Fibroblast of skin of right biceps (primary cell): Measurements from ENCODE around the gene VAV2.

Experiments used
- DNase-seq: peaks from one replicate; pipeline ENCODE4 v3.0.0-alpha.2; 2013

Gene VAV2

GRCh38 chr9:133810556-133811195 is 181.4 kb downstream of the VAV2 start:
- DNase-seq: no peak

- DNase-seq: no peak
These were observed 182.8 kb downstream of the VAV2 start for GRCh38 chr9:133809335-133809734.

- no peak for DNase-seq
These were observed 184.3 kb downstream of the VAV2 start for GRCh38 chr9:133807818-133808217.

GRCh38 chr9:133807037-133807436 is 185.1 kb downstream of the VAV2 start:
- DNase-seq: no peak

- DNase-seq: no peak
These were observed 185.5 kb downstream of the VAV2 start for GRCh38 chr9:133806623-133807010.

GRCh38 chr9:133805876-133806622 is 186.1 kb downstream of the VAV2 start:
- no peak for DNase-seq

- DNase-seq: no peak
These were observed 187.9 kb downstream of the VAV2 start for GRCh38 chr9:133804199-133804598.

- DNase-seq: no peak
These were observed 188.4 kb downstream of the VAV2 start for GRCh38 chr9:133803745-133804144.

GRCh38 chr9:133803028-133803585 is 189.0 kb downstream of the VAV2 start:
- peak; percentile 17 for DNase-seq

- no peak for DNase-seq
These were observed 190.4 kb downstream of the VAV2 start for GRCh38 chr9:133801739-133802138.

GRCh38 chr9:133800266-133800665 is 191.9 kb downstream of the VAV2 start:
- no peak for DNase-seq

GRCh38 chr9:133799716-133800115 is 192.4 kb downstream of the VAV2 start:
- DNase-seq: no peak

- no peak for DNase-seq
These were observed 193.0 kb downstream of the VAV2 start for GRCh38 chr9:133799106-133799505.

- DNase-seq: no peak
These were observed 194.0 kb downstream of the VAV2 start for GRCh38 chr9:133798160-133798559.

GRCh38 chr9:133797406-133798105 is 194.6 kb downstream of the VAV2 start:
- DNase-seq: no peak

- no peak for DNase-seq
These were observed 195.6 kb downstream of the VAV2 start for GRCh38 chr9:133796562-133796961.

- DNase-seq: no peak
These were observed 197.1 kb downstream of the VAV2 start for GRCh38 chr9:133795049-133795448.

GRCh38 chr9:133794016-133794760 is 197.9 kb downstream of the VAV2 start:
- no peak for DNase-seq

- no peak for DNase-seq
These were observed 198.7 kb downstream of the VAV2 start for GRCh38 chr9:133793471-133793870.

- peak; percentile 60 for DNase-seq
These were observed 199.2 kb downstream of the VAV2 start for GRCh38 chr9:133792721-133793470.

GRCh38 chr9:133791735-133792649 is 200.1 kb downstream of the VAV2 start:
- no peak for DNase-seq
